Iris pigment epithelial cell (primary cell): Measurements from ENCODE around the gene ZNF117.
"Not testable (repeated sequence)": the region's sequence is repeated elsewhere in the genome, so short reads cannot be mapped to it uniquely, and the experiment has no call there.

Source experiments
- DNase-seq: peaks from one replicate; pipeline ENCODE4 v3.0.0-alpha.2; 2011; ENCODE audit warnings: low read depth

Gene ZNF117

GRCh38 chr7:64990936-64991335 lies at the start of gene ZNF117:
Gene ZNF117, minus strand, starts transcription at chr7:64991036.
- no peak for DNase-seq

GRCh38 chr7:65038767-65039166 lies 47.9 kb upstream of the ZNF117 start:
- peak; percentile 27 for DNase-seq

DNA sequence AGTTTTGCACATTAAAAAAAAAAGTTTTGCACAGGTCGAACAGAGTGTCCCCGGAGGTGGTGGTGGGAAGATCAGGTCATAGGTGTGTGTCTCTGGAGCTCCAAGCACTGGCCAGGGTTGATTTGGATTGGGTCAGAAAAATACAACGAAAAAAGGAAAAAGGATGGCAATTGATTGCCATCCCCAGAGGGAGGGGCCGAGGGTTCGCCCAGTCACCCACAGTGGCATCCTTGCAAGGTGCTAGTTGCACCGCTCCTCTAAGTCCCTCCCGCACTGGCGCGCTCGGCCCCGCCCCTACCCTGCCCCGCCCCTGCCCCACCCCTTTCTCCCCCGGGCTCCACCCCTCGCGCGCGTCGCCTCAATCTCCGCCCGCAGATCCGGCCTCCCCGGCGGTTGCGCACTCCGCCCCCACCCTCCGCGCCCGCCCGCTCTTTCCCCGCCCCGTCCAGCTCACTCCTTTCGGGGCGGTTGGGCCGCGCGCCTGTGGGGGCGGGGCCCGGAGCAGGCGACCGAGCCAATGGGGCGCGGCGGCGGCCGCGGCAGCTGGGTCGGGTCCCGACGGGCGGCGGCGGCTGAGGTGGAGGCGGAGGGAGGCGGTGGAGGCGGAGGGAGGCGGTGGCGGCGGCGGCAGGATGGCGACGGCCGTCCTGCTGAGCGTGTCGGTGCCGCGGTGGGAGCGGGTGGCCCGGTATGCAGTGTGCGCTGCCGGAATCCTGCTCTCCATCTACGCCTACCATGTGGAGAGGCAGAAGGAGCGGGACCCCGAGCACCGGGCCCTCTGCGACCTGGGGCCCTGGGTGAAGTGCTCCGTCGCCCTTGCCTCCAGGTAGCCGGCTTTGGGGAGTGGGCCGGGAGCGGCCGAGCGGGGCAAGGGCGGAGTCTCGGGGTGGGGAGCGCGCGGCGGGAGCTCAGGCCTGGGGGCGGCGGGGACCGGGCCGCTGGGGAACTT lies 47.2 kb upstream of the ZNF117 start:
- peak; percentile 94 for DNase-seq

GRCh38 chr7:65036526-65036925 lies 45.7 kb upstream of the ZNF117 start:
- peak; percentile 15 for DNase-seq

DNA sequence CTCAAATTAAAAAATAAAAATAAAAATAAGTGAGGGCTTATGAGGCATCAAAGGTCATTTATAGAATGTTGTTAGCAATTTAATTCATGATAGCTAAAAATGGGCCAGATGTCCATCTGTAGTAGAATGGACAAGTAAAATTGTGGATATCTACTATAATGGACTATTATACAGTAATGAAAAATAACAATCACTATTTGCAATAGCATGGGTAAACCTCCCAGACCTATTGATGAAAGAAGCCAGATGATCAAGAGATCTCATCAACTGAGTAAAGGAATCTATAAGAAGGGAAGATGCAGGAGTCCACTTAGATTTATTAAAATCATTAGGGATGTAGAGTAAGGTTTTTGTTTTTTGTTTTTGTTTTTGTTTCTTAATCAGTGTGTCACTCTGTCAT lies 44.6 kb upstream of the ZNF117 start:
- not testable (repeated sequence) for DNase-seq

GRCh38 chr7:65034120-65034782 lies 43.4 kb upstream of the ZNF117 start:
- peak; percentile 63 for DNase-seq

GRCh38 chr7:65033391-65033790 lies 42.6 kb upstream of the ZNF117 start:
- not testable (repeated sequence) for DNase-seq

DNA sequence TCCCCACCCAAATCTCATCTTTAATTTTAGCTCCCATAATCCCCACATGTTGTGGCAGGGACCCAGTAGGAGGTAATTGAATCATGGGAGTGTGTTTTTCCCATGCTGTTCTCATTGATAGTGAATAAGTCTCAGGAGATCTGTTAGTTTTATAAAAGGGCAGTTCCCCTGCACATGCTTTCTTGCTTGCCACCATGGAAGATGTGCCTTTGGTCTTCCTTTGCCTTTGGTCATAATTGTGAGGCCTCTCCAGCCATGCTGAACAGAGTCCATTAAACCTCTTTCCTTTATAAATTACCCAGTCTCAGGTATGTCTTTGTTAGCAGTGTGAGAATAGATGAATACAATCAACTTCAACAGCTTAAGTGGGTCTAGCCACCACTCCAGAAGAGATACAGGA lies 34.2 kb upstream of the ZNF117 start:
- not testable (repeated sequence) for DNase-seq

DNA sequence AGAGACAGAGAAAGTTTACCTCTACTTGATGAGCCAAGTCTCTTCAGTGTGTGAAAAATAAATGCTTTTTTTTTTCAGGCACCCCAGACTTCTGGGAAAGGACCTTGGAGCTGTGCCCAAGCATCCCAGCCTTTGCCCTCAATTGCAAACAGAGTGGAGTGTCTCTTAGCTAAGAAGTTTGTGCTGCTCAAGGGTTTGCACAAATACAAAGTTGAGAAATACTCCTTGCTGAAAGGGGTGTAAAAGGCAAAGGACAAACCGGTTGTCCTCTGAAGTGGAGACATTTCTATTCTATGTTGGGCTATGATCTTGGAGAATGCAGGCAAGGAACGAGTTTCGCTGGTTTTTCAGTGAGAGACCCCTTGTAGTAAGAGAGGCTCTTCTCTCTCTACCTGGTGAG lies 30.1 kb upstream of the ZNF117 start:
- DNase-seq: not testable (repeated sequence)

- DNase-seq: not testable (repeated sequence)
These were observed 19.0 kb upstream of the ZNF117 start for GRCh38 chr7:65009881-65010280.

DNA sequence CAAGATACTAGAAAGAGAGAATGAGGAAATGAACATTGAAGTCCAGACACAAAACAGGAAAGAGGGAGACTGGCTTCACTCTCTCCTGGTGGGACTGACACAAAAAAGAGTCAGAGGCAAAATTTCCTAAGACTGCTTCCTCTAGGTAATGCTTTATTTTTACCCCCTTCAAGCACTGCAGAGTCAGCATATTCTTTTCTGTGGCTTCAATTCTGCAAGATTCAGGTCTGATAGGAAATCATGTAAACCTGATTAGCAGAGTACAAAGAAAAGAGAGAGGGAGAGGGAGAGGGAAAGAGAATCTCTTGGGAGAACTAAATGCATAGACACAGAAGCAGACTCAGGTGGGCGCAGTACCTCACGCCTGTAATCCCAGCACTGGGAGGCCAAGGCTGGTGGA lies 18.6 kb upstream of the ZNF117 start:
- not testable (repeated sequence) for DNase-seq

GRCh38 chr7:65007036-65007435 lies 16.2 kb upstream of the ZNF117 start:
- DNase-seq: not testable (repeated sequence)

GRCh38 chr7:65006094-65006992 lies 15.5 kb upstream of the ZNF117 start, which contains the start of gene ERV3-1:
Gene ERV3-1, minus strand, starts transcription at chr7:65006687. Its CDS starts 13,661 bp downstream, at chr7:64993026.
- peak; percentile 96 for DNase-seq

- DNase-seq: no peak
These were observed 13.7 kb upstream of the ZNF117 start for GRCh38 chr7:65004575-65004974.

DNA sequence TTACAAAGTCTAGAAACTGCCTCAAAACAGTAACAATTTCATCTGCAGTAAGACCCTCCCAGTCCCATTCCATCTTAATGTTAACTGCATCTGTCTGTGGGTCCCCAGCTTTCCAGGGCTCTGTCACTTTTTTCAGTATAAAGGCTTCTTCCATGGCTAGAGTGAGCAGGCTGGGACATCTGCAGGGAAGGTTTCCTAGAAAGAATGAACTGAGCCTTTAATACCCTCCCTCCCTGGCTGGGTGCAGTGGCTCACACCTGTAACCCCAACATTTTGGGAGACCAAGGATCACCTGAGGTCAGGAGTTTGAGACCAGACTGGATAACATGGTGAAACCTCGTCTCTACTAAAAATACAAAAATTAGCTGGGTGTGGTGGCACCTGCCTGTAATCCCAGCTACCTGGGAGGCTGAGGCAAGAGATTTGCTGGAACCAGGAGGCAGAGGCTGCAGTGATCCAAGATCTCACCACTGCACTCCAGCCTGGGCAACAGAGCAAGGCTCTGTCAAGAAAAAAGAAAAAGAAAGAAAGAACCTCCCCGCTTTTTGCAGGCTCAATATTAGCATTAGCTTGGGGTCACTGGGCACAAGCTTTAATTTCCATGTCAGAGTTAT lies 12.2 kb upstream of the ZNF117 start:
- no peak for DNase-seq

- no peak for DNase-seq
These were observed 10.5 kb upstream of the ZNF117 start for GRCh38 chr7:65001291-65001814.

DNA sequence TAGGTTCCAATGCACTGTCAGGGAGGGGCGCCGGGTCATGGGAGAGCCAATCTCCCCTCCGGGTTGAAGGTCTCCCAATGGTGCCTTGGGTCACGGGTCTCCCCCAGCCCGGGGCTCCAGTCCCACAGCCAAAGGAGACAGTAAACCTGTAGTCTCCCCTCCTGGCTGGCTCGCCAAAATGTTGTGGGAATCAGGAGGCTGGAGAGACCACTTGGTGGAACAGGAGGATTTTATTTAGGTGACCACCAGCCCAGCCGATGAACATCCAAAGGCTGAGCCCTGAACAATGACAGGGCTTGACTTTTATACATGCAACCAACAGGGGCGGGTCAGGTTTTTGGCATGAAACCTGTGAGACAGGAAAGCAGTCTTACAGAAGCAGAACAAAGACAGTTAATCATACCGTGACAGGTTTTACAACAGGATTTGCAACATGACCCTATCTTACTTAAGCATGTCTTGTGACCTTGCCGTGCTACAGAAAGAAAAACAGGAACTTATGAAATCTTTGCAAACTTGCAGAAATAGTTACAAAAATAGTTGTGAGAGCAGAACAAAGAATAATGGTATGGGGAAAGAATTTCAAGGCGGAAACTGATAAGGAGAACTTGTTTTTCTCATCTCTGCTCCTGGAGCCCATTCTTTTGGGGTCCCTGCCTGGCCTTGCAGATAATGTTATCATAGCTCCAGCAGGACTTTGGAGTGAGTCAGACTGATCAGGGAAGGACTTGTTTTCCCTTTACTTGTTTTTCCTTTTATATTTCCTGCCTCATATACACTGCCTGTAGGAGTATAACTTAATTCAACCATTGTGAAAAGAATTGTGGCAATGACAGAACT lies 8.5 kb upstream of the ZNF117 start:
- DNase-seq: peak; percentile 99

DNA sequence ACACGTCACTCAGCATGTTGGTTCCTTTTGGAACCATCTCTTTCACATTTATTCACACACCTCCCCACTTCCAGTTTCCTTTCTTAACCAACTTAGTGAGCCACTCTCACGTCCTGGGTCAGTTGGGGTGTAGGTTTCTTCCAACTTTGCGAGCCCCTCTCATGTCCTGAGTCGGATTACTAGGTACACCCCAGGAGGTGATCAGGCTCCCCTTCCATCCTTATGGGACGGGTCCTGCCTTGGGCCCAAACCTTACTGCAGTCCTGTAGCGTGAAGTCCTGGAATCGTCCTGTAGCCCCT lies 8.0 kb upstream of the ZNF117 start:
- DNase-seq: no peak

- DNase-seq: peak; percentile 87
These were observed 7.1 kb upstream of the ZNF117 start for GRCh38 chr7:64997927-64998391.

- DNase-seq: no peak
These were observed 6.5 kb upstream of the ZNF117 start for GRCh38 chr7:64997164-64997908.
